HG03159 (cell line): ENCODE data around the gene AOPEP.

Source experiments
- ATAC-seq: cut with Tn5 transposase; IDR thresholded peaks from one replicate; pipeline ENCODE4 v1.9.1; 2021; ENCODE audit warnings: mild to moderate bottlenecking, moderate library complexity; ENCODE audit not compliant: unreplicated experiment

AOPEP gene

GRCh38 chr9:95053611-95054570 is 327.4 kb downstream of the AOPEP start:
- ATAC-seq = no peak

GRCh38 chr9:95055334-95055850 is 328.9 kb downstream of the AOPEP start:
- no peak for ATAC-seq

DNA sequence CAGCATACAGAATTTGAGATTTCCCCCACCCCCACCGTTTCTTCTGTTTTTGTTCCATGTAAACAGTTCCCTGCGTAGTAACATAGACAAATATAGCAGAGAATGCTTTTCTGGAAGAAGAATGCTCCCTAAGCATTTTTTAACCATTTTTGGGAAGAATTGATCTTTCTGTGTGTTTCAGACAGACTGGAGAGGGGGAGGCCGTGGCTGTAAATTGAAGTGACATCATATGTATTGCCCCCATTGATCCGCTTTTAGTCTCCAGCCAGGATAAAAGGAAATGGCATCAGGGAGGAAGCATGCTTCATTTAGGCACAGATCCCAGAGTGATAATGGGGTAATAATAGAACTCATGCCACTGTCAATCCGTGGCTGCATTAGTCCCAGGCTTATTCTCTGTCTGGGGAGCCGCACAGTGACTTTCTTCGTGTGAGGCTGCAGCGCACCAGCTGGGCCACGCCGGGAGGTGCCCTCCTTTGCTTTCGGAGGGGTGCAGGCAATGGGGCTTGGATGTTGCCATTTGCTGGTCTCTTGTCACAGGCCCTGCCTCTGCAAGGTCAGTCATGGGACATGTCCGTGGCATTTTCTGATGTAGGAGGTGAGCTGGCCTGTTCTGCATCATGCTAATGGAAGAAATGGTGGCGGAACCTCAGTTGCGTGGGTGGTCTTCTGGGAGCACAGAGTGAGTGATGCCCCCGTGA is 329.5 kb downstream of the AOPEP start:
- no peak for ATAC-seq

DNA sequence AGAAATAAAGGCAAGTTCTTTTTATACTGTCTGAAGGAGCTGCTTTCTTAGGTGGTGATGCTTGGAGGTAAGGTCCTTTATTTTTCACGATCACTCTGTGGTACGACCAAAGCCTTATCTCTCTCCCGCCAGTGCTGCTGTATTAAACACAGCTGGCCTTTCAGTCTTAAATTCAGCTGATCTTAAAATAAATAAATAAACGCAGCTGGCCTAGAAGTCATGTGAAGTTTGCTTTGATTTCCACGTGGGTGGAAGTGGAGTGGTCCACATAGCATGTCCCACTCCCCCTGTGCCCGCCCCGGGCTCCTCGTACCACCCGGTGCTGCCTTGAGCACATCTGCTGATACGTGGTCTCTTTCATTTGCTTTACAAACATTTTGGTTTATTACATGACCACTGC is 330.6 kb downstream of the AOPEP start:
- ATAC-seq = no peak

DNA sequence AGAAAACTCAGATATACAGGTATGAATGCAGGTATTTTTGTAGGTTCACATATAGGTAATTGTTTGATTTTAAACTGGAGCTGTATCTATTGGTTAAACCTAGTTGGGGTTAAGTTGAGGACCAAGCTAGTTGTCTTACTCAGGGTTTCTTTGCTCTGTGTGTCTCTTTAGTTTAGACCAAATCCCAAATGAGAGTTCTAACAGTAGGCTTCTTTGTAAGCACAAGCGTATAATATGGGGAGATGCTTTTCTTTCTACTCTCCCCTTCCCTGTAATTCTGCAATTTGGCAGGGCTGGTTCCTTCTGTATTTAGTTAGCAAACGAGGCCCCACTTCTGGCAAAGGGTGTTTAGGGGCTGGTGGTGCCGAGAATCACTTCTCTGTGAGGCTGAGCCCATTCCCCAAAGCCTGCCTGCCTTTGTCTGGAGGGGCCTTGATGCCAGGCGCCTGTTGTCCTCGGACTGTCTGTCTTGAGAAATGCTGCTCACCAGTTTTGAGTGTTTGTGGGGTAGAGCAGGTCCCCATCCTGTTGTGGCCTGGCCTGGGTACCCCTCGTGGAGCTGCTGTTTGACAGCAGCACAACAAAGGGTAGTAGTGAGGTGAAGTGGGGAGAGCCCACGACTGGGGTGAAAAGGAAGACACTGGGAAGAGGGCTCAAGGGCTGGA is 331.8 kb downstream of the AOPEP start:
- ATAC-seq = no peak

- no peak for ATAC-seq
Observed at GRCh38 chr9:95058795-95059386, 332.4 kb downstream of the AOPEP start.

GRCh38 chr9:95060234-95060633 is 333.7 kb downstream of the AOPEP start:
- ATAC-seq = no peak

DNA sequence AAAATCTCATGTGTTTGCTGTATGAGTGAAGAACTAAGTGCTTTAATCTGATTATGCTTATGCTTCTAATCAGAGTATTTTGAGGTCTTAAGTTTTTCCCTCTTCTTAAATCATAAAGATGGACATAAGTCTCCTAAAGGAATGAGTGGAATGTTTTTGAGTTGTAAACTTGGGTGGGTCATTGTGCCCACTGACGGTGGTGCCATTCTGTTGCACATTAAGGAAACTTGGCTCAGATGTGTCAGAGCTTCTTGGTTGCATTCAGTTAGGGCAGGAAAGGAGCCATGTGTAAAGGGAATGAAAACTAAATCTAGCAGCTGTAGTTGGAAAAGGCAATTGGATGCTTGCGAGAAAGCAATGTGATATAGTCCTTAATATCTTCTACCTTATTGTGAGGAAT is 334.4 kb downstream of the AOPEP start:
- no peak for ATAC-seq

DNA sequence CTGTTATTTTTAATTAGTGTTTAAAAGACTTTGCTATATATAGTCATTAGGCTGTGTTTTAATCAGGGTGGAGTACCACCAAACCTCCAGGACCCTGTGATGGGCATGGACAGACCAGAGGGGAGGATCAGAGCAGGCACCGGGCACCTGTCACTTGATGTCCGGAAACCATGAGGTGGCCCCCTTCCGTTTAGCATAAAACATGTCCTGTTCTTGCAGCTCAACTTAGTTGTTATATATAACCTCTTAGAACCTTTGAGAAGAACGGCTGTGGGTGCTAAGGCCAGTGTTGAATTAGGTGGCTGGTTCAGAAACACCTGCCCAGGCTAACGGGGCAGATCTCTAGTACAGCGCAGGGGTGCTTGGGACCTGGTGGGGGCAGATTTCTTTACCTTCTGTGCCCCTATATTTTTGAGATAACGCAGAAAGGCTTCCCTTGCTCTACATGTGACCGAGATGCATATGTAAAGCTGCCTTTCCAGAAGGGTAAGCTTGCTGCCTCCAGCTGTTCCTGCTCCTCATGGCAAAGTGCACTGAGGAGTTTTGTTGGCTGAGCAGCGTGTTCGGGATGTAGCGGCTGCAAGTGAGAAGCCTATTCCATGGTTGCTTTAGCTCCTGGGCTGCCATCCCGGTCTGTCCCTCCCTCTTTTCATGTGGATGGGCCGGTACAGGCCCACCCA is 335.6 kb downstream of the AOPEP start:
- ATAC-seq = no peak

DNA sequence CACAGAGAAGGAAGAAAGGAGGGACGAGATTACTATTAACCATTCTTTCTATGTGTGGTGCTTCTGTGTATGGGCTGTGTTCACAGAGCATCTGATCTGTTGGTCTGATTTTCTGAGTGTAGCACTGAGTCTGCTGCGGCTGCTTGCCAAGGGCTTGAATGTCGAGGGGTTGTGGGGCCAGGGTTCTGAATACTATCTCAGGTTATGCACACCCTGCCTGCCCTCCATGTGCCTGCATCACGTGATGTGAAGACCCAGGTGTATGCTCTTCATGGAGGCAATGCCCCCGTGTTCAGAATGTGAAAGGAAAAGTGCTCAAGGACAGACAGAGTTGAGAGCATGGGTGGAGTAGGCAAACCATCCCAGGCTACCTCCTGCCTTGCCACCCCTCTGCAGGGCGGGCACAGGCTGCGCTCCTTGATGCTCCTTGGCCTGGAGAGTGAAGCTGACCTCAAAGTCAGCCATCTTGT is 336.1 kb downstream of the AOPEP start:
- no peak for ATAC-seq

GRCh38 chr9:95063300-95063699 is 336.8 kb downstream of the AOPEP start:
- no peak for ATAC-seq

- no peak for ATAC-seq
Observed at GRCh38 chr9:95065224-95065623, 338.7 kb downstream of the AOPEP start.

DNA sequence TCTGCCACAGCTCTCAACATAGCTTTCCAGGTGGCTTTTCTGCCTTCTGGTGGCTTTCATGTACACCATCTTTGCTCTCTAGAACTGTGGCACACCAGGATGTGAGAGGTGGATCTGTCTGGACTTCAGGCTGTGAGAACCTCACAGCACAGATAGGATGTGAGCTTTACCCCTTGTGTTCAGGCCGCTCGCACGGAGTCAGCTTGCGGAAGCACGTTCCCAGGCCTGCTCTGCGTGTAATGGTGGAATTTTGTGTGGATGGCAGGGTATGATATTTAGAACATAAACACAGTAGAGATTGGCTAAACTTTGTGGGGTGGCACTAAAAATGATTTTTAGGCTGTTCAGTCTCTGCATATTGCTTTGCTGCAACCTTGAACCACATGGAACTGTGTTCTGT is 340.6 kb downstream of the AOPEP start:
- ATAC-seq = no peak

DNA sequence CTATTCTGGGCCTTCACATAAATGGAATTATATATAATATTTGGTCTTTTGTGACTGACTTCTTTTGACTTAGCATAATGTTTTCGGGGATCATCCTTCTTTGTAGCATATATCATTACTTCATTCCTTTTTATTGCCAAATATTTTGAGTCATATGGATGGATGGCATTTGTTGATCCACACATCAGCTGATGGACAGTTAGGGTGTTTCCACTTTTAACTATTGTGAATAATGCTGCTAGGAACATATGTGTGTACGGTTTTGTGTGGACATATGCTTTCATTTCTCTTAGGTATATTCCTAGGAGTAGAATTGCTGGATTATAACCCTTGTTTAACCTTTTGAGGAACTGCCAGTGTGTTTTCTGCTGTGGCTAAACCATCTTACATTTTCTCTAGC is 341.4 kb downstream of the AOPEP start:
- ATAC-seq = no peak

GRCh38 chr9:95070549-95071021 is 344.1 kb downstream of the AOPEP start:
- ATAC-seq = no peak

GRCh38 chr9:95071450-95071849 is 345.0 kb downstream of the AOPEP start:
- ATAC-seq = no peak

DNA sequence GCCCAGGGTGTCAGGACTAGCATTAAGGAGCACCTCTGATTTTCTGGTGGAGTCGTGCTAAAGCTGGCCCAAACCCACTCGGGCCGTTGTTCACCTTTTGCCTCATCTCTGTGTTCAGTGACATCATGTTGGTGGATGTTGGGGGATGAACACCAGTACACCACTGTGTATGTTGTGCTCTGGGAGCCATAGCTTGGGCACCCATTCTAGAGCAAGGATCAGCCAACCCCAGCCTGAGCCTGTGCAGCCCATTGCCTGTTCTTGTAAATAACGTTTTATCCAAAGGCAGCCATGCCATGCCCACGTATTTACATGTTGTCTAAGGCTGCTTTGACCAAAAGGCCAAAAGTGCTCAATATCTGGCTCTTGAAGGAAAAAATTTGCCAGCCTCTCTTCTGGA is 345.4 kb downstream of the AOPEP start:
- no peak for ATAC-seq

GRCh38 chr9:95073042-95073607 is 346.6 kb downstream of the AOPEP start:
- ATAC-seq = no peak

DNA sequence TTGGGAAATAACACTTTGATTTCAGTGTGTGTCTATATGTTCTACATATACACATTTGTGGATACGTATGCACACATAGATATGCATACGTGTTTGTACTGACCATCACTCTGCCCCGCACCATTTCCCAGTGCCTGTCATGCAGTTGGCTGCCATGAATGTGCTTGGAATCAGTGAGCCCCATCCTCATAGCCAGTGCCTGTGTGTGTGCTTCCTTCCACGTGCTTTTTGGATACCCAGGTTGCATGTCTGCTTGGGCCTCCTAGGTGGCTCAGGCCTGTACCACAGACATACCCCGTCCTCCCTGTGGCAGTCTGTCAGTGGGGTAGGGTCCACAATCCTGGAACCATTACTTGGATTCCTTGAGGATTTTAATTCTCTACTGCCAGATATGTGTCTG is 347.4 kb downstream of the AOPEP start:
- no peak for ATAC-seq

DNA sequence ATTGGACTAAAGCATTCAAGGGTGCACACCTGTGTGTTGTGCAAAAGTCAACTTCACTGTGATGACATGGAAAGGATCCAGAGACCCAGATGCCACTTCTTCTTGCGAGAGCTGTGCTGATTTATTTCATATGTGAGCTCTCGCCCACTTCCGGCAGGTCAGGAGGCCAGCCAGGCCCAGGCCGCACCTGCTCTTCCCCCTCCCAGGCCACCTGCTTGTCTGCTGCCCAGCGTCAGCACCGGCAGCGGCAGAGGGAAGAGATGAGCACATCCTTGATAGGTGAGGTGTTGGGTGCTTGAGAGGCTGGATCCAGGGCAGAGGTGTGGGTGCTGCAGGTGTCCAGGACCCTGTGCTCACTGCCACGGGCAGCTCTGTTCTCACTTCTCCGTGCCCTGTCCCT is 348.1 kb downstream of the AOPEP start:
- no peak for ATAC-seq
